HCT116 (cell line): ENCODE measurements around the gene PHF21A. TPM values are rescaled to one million over a fixed set of nuclear protein-coding genes. Genes with fewer than 3 reads are reported as not detected.

Experiments
- ATAC-seq: fragments of 200-7000 bp; cut with Tn5 transposase; 2 replicates; pipeline ENCODE4 v1.9.1; 2020; ENCODE audit warnings: mild to moderate bottlenecking, moderate library complexity
- BruUV-seq: library from RNA; stranded (reverse); fragments of 400-500 nt; replicated peaks from 2 replicates; lab custom pipeline; 2021; lab: Mats Ljungman, UMichigan
- CTCF ChIA-PET: fragments of 300-600 bp; sonication (Branson Sonifier 250); formaldehyde crosslinking; loops from one replicate; lab custom pipeline; 2021; ENCODE audit warnings: antibody characterized with exemption; lab: Charles Lee
- POLR2A ChIA-PET: fragments of 300-600, 350-600 bp; sonication (Branson Sonifier 250); formaldehyde crosslinking; loops from one replicate; lab custom pipeline; 2021; ENCODE audit warnings: antibody characterized with exemption; lab: Charles Lee
- RAD21 ChIA-PET, 2 experiments: fragments of 300-600 bp; sonication (Branson Sonifier 250); formaldehyde crosslinking; loops; one replicate each; lab custom pipeline; 2023; ENCODE audit warnings: low total read pairs in 2 of 2; ENCODE audit not compliant: uncharacterized antibody in 2 of 2, unreplicated experiment in 2 of 2, low non-redundant PET in 1 of 2; lab: Charles Lee
- DNase-seq: peaks from one replicate; pipeline ENCODE4 v3.0.0-alpha.2; 2010; ENCODE audit warnings: low read depth, low spot score
- H2AFZ ChIP-seq: fragments of 200-600 bp; shearing (Covaris generic), sonication (generic); 2 replicates; pipeline ENCODE4 v1.6.1; 2017; ENCODE audit warnings: low read depth, mixed run types, mixed read lengths, antibody characterized with exemption, low read length; ENCODE audit not compliant: poor library complexity, severe bottlenecking
- H3K27ac ChIP-seq: 2 replicates; pipeline ENCODE4 v1.5.1; 2012; ENCODE audit warnings: low read depth, low read length
- H3K27me3 ChIP-seq: fragments of 200-600 bp; sonication (generic); 2 replicates; pipeline ENCODE4 v1.6.1; 2016; ENCODE audit warnings: mixed run types, low read length, mixed read lengths; ENCODE audit not compliant: insufficient read depth
- H3K36me3 ChIP-seq, 2 experiments: fragments of 200-500 bp in 1 of 2; fragments of 200-600 bp in 1 of 2; sonication (Bioruptor generic) in 1 of 2; sonication (generic) in 1 of 2; 2 replicates each; pipeline versions ENCODE4 v1.5.1 to v1.6.1; 2014 to 2016; ENCODE audit warnings: low read length in 2 of 2, inconsistent platforms in 1 of 2, mixed read lengths in 1 of 2, mixed run types in 1 of 2; ENCODE audit not compliant: insufficient read depth in 2 of 2, control insufficient read depth in 1 of 2
- H3K4me1 ChIP-seq, 2 experiments: fragments of 200-600 bp in 1 of 2; sonication (generic) in 1 of 2; 2 replicates each; pipeline versions ENCODE4 v1.5.1 to v1.6.1; 2012 to 2017; ENCODE audit warnings: low read length in 2 of 2, inconsistent platforms in 1 of 2, mild to moderate bottlenecking in 1 of 2, mixed read lengths in 1 of 2, mixed run types in 1 of 2, moderate library complexity in 1 of 2; ENCODE audit not compliant: insufficient read depth in 2 of 2, control insufficient read depth in 1 of 2
- H3K4me2 ChIP-seq: fragments of 200-600 bp; sonication (generic); 2 replicates; pipeline ENCODE4 v1.6.1; 2017; ENCODE audit warnings: mixed run types, low read length, mixed read lengths
- H3K4me3 ChIP-seq, 2 experiments: fragments of 200-600 bp in 1 of 2; sonication (generic) in 1 of 2; replicated peaks in 1 of 2; 2 replicates each; pipeline ENCODE4 v1.5.1; 2011 to 2016; ENCODE audit warnings: low read length in 2 of 2, control low read depth in 1 of 2, low read depth in 1 of 2, mild to moderate bottlenecking in 1 of 2, mixed read lengths in 1 of 2, mixed run types in 1 of 2
- H3K79me2 ChIP-seq: fragments of 200-600 bp; sonication (generic); 2 replicates; pipeline ENCODE4 v1.6.1; 2017; ENCODE audit warnings: mild to moderate bottlenecking, mixed run types, low read length, moderate library complexity, mixed read lengths; ENCODE audit not compliant: insufficient read depth
- H3K9ac ChIP-seq: fragments of 200-600 bp; sonication (generic); 2 replicates; pipeline ENCODE4 v1.6.1; 2016; ENCODE audit warnings: low read length, mixed read lengths
- H3K9me2 ChIP-seq: fragments of 200-600 bp; sonication (generic), shearing (Covaris generic); 2 replicates; pipeline ENCODE4 v1.6.1; 2017; ENCODE audit warnings: mixed run types, mild to moderate bottlenecking, moderate library complexity; ENCODE audit not compliant: insufficient read depth
- H3K9me3 ChIP-seq, 2 experiments: fragments of 200-500 bp in 1 of 2; fragments of 200-600 bp in 1 of 2; sonication (Bioruptor generic) in 1 of 2; sonication (generic) in 1 of 2; 2 replicates each; pipeline ENCODE4 v1.6.1; 2014 to 2017; ENCODE audit warnings: low read length in 2 of 2, mixed read lengths in 2 of 2, inconsistent platforms in 1 of 2, low read depth in 1 of 2, mild to moderate bottlenecking in 1 of 2, mixed run types in 1 of 2, moderate library complexity in 1 of 2; ENCODE audit not compliant: control insufficient read depth in 1 of 2, insufficient read depth in 1 of 2
- H4K20me1 ChIP-seq: fragments of 200-600 bp; sonication (generic), shearing (Covaris generic); 2 replicates; pipeline ENCODE4 v1.6.1; 2017; ENCODE audit warnings: mixed run types, mild to moderate bottlenecking, moderate library complexity; ENCODE audit not compliant: insufficient read depth
- ATF3 ChIP-seq: IDR thresholded peaks from 2 replicates; pipeline ENCODE4 v1.6.1; 2012
- CBX3 ChIP-seq: IDR thresholded peaks from 2 replicates; pipeline ENCODE4 v1.6.1; 2012; ENCODE audit warnings: low read depth
- CEBPB ChIP-seq: IDR thresholded peaks from 2 replicates; pipeline ENCODE4 v1.6.1; 2012; ENCODE audit warnings: low read depth
- EGR1 ChIP-seq: IDR thresholded peaks from 2 replicates; pipeline ENCODE4 v1.6.1; 2012; ENCODE audit warnings: low read depth
- FOSL1 ChIP-seq: IDR thresholded peaks from 2 replicates; pipeline ENCODE4 v1.6.1; 2012; ENCODE audit warnings: low read depth
- JUND ChIP-seq: IDR thresholded peaks from 2 replicates; pipeline ENCODE4 v1.6.1; 2012
- POLR2A ChIP-seq: IDR thresholded peaks from 2 replicates; pipeline ENCODE4 v1.7.0; 2011; ENCODE audit warnings: borderline replicate concordance; ENCODE audit not compliant: insufficient read depth, insufficient read length; ENCODE audit errors: extremely low read depth
- RAD21 ChIP-seq: IDR thresholded peaks from 2 replicates; pipeline ENCODE4 v1.6.1; 2012; ENCODE audit warnings: low read depth, mild to moderate bottlenecking
- SIN3A ChIP-seq: IDR thresholded peaks from 2 replicates; pipeline ENCODE4 v1.6.1; 2012; ENCODE audit warnings: low read depth
- SRF ChIP-seq: IDR thresholded peaks from 2 replicates; pipeline ENCODE4 v1.6.1; 2012; ENCODE audit warnings: low read depth
- YY1 ChIP-seq: IDR thresholded peaks from 2 replicates; pipeline ENCODE4 v1.6.1; 2011; ENCODE audit warnings: low read length, low read depth, moderate library complexity, mild to moderate bottlenecking; ENCODE audit not compliant: insufficient replicate concordance; ENCODE audit errors: extremely low read depth
- ZFX ChIP-seq: fragments of 450-650 bp; IDR thresholded peaks from 2 replicates; pipeline ENCODE4 v1.6.1; 2017
- ZNF274 ChIP-seq: fragments of 200-500 bp; sonication (Bioruptor generic); IDR thresholded peaks from 2 replicates; pipeline ENCODE4 v1.6.1; 2014; ENCODE audit warnings: mild to moderate bottlenecking, low read depth, low read length, inconsistent platforms
- intact Hi-C: fragments of 100-400 bp; cut with micrococcal nuclease; formaldehyde crosslinking; loops from 2 replicates; pipeline ENCODE4 v1.10.0; 2022
- total RNA-seq: library from RNA; stranded (reverse); gene quantifications from one replicate; pipeline ENCODE4 v1.2.1, GENCODE V29; 2021; ENCODE audit not compliant: unreplicated experiment
- TF ChIP-seq, protein P1 (sequence below): IDR thresholded peaks from 2 replicates; pipeline ENCODE4 v1.6.1; 2012; ENCODE audit warnings: low read depth
- TF ChIP-seq, protein P2 (sequence below), 3 experiments: fragments of 200-600 bp in 1 of 3; sonication (generic) in 1 of 3; IDR thresholded peaks in 2 of 3; conservative IDR thresholded peaks in 1 of 3; 2 replicates each; pipeline ENCODE4 v1.5.1; 2012 to 2017; ENCODE audit warnings: low read depth in 2 of 3, low read length in 2 of 3, antibody characterized with exemption in 1 of 3, borderline replicate concordance in 1 of 3, control low read depth in 1 of 3, mild to moderate bottlenecking in 1 of 3, mixed read lengths in 1 of 3, mixed run types in 1 of 3, moderate library complexity in 1 of 3; ENCODE audit not compliant: insufficient read depth in 1 of 3

The PHF21A gene
- total RNA-seq, 1 experiment from 2014 or later: 27.0 TPM

GRCh38 chr11:45915446-45915845 is 205.8 kb downstream of the PHF21A start (continued):
- TF ChIP-seq, protein P1, sequence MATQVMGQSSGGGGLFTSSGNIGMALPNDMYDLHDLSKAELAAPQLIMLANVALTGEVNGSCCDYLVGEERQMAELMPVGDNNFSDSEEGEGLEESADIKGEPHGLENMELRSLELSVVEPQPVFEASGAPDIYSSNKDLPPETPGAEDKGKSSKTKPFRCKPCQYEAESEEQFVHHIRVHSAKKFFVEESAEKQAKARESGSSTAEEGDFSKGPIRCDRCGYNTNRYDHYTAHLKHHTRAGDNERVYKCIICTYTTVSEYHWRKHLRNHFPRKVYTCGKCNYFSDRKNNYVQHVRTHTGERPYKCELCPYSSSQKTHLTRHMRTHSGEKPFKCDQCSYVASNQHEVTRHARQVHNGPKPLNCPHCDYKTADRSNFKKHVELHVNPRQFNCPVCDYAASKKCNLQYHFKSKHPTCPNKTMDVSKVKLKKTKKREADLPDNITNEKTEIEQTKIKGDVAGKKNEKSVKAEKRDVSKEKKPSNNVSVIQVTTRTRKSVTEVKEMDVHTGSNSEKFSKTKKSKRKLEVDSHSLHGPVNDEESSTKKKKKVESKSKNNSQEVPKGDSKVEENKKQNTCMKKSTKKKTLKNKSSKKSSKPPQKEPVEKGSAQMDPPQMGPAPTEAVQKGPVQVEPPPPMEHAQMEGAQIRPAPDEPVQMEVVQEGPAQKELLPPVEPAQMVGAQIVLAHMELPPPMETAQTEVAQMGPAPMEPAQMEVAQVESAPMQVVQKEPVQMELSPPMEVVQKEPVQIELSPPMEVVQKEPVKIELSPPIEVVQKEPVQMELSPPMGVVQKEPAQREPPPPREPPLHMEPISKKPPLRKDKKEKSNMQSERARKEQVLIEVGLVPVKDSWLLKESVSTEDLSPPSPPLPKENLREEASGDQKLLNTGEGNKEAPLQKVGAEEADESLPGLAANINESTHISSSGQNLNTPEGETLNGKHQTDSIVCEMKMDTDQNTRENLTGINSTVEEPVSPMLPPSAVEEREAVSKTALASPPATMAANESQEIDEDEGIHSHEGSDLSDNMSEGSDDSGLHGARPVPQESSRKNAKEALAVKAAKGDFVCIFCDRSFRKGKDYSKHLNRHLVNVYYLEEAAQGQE: no peak
- TF ChIP-seq ZFX (no peak), SIN3A (no peak), RAD21 (no peak), ZNF274 (no peak)

DNA sequence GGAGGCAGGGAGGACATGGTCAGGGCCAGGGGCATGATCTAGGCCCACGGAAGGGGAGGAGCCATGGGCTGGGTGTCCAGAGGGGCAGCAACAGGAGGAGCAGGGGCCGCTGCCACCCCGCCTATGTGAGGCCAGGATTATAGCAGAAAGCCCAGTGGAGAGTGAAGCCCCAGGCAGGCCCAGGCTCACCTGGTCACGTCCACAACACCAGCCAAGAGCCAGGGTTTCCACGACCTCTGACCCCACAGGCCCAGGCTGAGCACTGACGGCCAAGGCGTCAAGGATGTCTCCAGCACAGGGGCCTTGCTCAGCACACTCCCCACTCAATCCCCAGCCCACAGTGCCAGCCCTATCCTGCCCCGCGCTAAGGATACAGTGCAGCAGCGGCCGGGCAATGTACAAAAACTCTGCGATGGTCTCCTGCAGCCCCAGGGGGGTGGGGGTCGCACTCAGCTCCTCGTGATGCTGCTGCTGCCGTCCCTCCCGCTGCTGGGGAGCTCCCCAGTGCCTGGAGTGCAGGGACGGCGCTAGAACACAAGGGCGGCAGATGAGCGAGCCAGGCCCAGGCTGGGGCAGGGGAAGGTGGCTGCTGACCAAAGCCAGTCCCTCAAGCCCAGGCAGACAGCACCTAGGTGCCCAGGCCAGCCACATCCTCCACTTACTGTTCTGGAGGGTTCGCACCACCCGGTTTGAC is 207.2 kb downstream of the PHF21A start:
- no peak overlapping the region for H2AFZ ChIP-seq
- no TSS peak for BruUV-seq
- no peak for ATAC-seq
- peaks cover 0 to 3% of the 10 kb centered on the region in 2 experiments; a peak in 2 of 4 replicates for H3K36me3 ChIP-seq
- H4K20me1 ChIP-seq: no peaks in the 10 kb centered on the region
- intact Hi-C loops: no loop called here
- no peak overlapping the region for H3K4me2 ChIP-seq
- CTCF ChIA-PET: no interaction called here
- H3K9me2 ChIP-seq: no peaks in the 10 kb centered on the region
- peaks cover 13% of the 10 kb centered on the region for H3K79me2 ChIP-seq
- no peak overlapping the region for H3K9ac ChIP-seq
- no peak for DNase-seq
- TF ChIP-seq, protein P1: no peak
- no peak for TF ChIP-seq SRF
- no peak for TF ChIP-seq YY1
- TF ChIP-seq POLR2A: no peak
- TF ChIP-seq EGR1: no peak
- no peak for TF ChIP-seq CEBPB
- no peak for TF ChIP-seq FOSL1
- TF ChIP-seq, protein P2, sequence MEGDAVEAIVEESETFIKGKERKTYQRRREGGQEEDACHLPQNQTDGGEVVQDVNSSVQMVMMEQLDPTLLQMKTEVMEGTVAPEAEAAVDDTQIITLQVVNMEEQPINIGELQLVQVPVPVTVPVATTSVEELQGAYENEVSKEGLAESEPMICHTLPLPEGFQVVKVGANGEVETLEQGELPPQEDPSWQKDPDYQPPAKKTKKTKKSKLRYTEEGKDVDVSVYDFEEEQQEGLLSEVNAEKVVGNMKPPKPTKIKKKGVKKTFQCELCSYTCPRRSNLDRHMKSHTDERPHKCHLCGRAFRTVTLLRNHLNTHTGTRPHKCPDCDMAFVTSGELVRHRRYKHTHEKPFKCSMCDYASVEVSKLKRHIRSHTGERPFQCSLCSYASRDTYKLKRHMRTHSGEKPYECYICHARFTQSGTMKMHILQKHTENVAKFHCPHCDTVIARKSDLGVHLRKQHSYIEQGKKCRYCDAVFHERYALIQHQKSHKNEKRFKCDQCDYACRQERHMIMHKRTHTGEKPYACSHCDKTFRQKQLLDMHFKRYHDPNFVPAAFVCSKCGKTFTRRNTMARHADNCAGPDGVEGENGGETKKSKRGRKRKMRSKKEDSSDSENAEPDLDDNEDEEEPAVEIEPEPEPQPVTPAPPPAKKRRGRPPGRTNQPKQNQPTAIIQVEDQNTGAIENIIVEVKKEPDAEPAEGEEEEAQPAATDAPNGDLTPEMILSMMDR (IDR thresholded peaks at IDR 0.05 in 2 of 3, conservative IDR thresholded peaks at IDR 0.05 in 1 of 3; ENCODE audit: borderline replicate concordance in 1 of 3, insufficient read depth in 1 of 3, low read depth in 2 of 3, low read length in 2 of 3): no peak
- no peak for TF ChIP-seq CBX3
- TF ChIP-seq JUND: no peak
- no peak for TF ChIP-seq ATF3
- TF ChIP-seq, all 23 proteins: peak for 0
- H3K27ac ChIP-seq: no peak overlapping the region
- H3K9me3 ChIP-seq: no peaks in the 10 kb centered on the region
- H3K27me3 ChIP-seq: no peaks in the 10 kb centered on the region
- no peak overlapping the region for H3K4me3 ChIP-seq
- ChIA-PET POLR2A (no interaction called here), RAD21 (no interaction called here)
- peaks cover 3 to 13% of the 10 kb centered on the region in 2 experiments for H3K4me1 ChIP-seq
